ENCODE data around the gene SLC32A1. TPM values are rescaled to one million over a fixed set of nuclear protein-coding genes. Genes with fewer than 3 reads are reported as not detected.

Gene SLC32A1
- total and polyA plus RNA-seq, 3 donors from 2014 or later = 0.25 to 0.96 (median 0.55) TPM

DNA sequence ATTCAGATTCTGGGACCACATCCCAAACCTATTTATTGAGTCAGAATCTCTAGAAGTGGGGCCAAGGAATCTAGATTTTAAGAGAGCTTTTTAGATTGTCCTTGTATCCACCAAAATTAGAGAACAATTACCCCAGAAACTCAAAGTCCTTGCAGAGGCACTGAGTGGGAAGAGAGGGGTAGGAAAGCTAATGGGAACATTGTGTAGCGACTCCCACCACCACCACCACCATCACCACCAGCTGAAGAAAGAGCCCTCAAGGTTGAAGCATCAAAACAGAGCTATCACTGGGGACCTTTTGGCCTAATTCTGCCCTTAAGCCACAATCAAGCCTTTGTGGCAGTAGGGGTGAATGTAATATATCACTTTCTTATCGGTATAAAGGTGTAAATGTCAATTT, 39.0 kb upstream of the SLC32A1 start:
- Histone ChIP-seq H3K9me3 (no peaks in the 10 kb centered on the region), H3K36me3 (ENCODE audit: low read depth, missing control alignments) (no peaks in the 10 kb centered on the region), H3K27ac (no peak overlapping the region), H3K4me1 (no peaks in the 10 kb centered on the region), H3K4me3 (no peak overlapping the region), H3K27me3 (no peaks in the 10 kb centered on the region)
- intact Hi-C loops (cut with DNase I; ENCODE audit: low total_unique reads) = no loop called here
- 44 to 46% methylated on average over 2 of the region's 2 CpGs for WGBS, 2 donors
- TF ChIP-seq POLR2A (IDR thresholded peaks at IDR 0.05) = no peak
- TF ChIP-seq, protein P1, sequence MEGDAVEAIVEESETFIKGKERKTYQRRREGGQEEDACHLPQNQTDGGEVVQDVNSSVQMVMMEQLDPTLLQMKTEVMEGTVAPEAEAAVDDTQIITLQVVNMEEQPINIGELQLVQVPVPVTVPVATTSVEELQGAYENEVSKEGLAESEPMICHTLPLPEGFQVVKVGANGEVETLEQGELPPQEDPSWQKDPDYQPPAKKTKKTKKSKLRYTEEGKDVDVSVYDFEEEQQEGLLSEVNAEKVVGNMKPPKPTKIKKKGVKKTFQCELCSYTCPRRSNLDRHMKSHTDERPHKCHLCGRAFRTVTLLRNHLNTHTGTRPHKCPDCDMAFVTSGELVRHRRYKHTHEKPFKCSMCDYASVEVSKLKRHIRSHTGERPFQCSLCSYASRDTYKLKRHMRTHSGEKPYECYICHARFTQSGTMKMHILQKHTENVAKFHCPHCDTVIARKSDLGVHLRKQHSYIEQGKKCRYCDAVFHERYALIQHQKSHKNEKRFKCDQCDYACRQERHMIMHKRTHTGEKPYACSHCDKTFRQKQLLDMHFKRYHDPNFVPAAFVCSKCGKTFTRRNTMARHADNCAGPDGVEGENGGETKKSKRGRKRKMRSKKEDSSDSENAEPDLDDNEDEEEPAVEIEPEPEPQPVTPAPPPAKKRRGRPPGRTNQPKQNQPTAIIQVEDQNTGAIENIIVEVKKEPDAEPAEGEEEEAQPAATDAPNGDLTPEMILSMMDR (IDR thresholded peaks at IDR 0.05) = no peak
- no peak for DNase-seq

DNA sequence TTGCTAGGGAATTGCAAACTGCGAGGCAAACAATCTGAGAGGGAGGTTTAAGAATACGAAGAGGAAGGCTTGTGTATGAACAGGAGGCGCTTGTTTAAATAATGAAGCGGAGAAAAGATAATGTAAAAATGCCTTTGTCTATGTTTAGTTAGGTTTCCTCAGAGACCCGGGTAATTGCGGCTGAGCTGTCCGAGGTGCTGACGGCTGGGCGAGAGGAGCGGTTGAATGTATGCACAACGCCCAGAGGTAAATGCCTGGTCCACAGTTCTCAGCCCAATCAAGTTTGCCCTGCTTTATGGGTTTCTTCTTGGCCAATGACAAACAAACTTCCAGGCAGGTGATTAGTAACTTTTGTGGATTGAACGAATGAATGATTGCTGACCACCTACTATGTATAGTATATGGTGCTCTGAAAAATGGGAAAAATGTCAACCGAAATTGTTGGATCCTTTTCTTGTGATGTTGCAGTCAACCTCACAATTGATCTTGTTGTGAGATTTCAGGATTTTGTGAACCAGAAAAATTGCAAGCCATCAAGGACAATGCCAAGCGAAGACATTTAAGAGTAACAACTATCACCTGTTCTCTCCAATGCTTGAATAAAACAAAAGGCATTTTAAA, 38.3 kb upstream of the SLC32A1 start:
- intact Hi-C loops (cut with DNase I; ENCODE audit: low total_unique reads) = no loop called here
- TF ChIP-seq POLR2A (IDR thresholded peaks at IDR 0.05) = no peak
- TF ChIP-seq, protein P1 (IDR thresholded peaks at IDR 0.05) = no peak
- 10 to 12% methylated on average over 14 of the region's 14 CpGs for WGBS, 2 donors
- Histone ChIP-seq H3K4me3 (no peak overlapping the region), H3K4me1 (no peaks in the 10 kb centered on the region), H3K36me3 (ENCODE audit: low read depth, missing control alignments) (no peaks in the 10 kb centered on the region), H3K27me3 (no peaks in the 10 kb centered on the region), H3K27ac (no peak overlapping the region), H3K9me3 (no peaks in the 10 kb centered on the region)
- DNase-seq = peak; percentile 66

DNA sequence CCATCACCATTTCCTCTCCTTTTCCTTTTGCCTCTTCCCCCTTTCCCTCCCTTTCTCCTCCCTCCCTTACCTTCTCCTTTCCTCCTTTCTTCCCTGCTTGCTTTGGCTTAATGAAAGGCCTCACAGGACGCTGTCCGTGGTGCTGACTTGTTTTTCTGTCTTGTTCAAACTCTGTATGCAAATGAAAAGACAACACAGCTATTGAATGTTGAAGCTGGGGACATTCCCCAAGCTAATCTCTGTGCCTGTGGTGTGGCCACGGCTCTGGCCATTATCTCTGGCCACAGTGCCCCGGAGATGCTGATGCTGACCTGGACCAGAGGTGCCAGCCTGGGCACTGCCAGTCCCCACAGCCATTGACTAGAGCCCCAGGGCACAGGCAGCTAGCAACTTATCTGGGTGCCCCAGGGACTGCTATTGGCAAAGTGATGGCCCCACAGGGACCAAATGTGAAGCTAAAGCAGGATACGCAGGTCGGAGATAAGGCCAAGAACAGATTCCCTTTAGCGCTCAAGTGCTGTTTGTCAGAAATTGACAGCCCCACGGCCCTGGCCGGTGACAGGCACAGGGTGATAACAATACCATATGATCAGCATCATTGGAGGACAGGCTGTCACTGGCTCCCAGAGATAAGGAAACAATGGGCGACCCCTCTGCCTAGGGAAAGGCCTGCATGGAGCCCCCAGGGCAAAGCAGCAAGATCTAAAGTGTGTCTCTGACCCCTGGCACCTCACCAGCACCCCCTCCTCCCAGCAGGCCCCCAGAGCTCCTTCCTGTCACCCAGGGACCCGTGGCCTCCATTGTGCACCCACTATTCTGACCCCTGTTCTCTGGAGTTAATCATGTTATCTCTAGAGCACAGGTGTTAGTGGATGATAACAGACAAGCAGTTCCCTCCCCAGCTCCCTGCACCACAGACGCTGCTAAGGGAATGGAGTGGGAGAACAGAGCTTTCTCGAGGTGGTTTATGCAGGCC, 31.6 kb upstream of the SLC32A1 start:
- Histone ChIP-seq H3K36me3 (ENCODE audit: low read depth, missing control alignments) (no peaks in the 10 kb centered on the region), H3K4me3 (no peak overlapping the region), H3K9me3 (no peaks in the 10 kb centered on the region), H3K4me1 (no peaks in the 10 kb centered on the region), H3K27ac (no peak overlapping the region), H3K27me3 (no peaks in the 10 kb centered on the region)
- WGBS, 2 donors = 40 to 41% methylated on average over 11 to 13 of the region's 13 CpGs
- DNase-seq = peak; percentile 76
- intact Hi-C loops (cut with DNase I; ENCODE audit: low total_unique reads) = no loop called here
- TF ChIP-seq POLR2A (IDR thresholded peaks at IDR 0.05) = no peak
- TF ChIP-seq, protein P1 (IDR thresholded peaks at IDR 0.05) = no peak

DNA sequence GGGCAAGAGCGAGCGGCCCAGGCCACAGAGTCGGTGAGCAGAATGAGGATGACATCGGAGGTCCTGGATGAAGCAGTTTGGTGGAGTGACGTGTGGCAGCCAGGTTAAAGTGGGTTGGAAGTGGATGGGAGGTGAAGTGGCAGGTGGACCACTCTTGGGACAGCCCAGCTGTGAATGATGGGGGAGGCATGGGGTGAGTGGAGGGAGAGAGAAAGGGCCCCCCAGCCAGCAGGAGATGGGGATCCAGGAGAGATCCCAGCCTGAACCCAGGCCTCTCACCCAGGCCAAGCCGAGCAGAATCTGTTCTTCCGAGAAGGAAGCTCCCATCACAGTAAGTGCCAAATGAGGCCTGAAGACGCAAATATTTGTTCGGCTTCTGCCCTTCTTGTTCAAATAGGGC, 27.0 kb upstream of the SLC32A1 start:
- Histone ChIP-seq H3K27ac (no peak overlapping the region), H3K27me3 (no peaks in the 10 kb centered on the region), H3K36me3 (ENCODE audit: low read depth, missing control alignments) (no peaks in the 10 kb centered on the region), H3K4me3 (no peak overlapping the region), H3K4me1 (no peaks in the 10 kb centered on the region), H3K9me3 (no peaks in the 10 kb centered on the region)
- 77% methylated on average over 9 of the region's 9 CpGs for WGBS, 2 donors
- no peak for DNase-seq
- intact Hi-C loops (cut with DNase I; ENCODE audit: low total_unique reads) = no loop called here
- TF ChIP-seq POLR2A (IDR thresholded peaks at IDR 0.05) = no peak
- TF ChIP-seq, protein P1 (IDR thresholded peaks at IDR 0.05) = no peak

All from testis (tissue), 3 donors.